Esophagus squamous epithelium (tissue), 4 donors: ENCODE results near the gene SF1.

Source experiments
- CTCF ChIP-seq, 6 experiments: fragments of 450-650 bp in 4 of 6; fragments of 200-600 bp in 2 of 6; sonication (generic) in 2 of 6; IDR thresholded peaks; one replicate each; pipeline ENCODE4 v1.5.1; 2016 to 2019; ENCODE audit warnings: antibody characterized with exemption in 6 of 6, mild to moderate bottlenecking in 4 of 6, moderate library complexity in 4 of 6
- POLR2A ChIP-seq, 4 donors: fragments of 450-650 bp; IDR thresholded peaks; one replicate each; pipeline ENCODE4 v1.6.1; 2017; ENCODE audit warnings: antibody characterized with exemption in 4 of 4, mild to moderate bottlenecking in 4 of 4, moderate library complexity in 3 of 4

GRCh38 chr11:64796757-64797541 lies 18.6 kb upstream of the SF1 start:
- TF ChIP-seq CTCF (IDR thresholded peaks at IDR 0.05) (no peak), POLR2A (IDR thresholded peaks at IDR 0.05) (no peak)
